GM21576 (cell line): ENCODE measurements around the gene LCN10.
"Not testable (repeated sequence)": the region's sequence is repeated elsewhere in the genome, so short reads cannot be mapped to it uniquely, and the experiment has no call there.

Experiments
- ATAC-seq: cut with Tn5 transposase; IDR thresholded peaks from one replicate; pipeline ENCODE4 v1.9.1; 2021; ENCODE audit warnings: mild to moderate bottlenecking, moderate library complexity; ENCODE audit not compliant: unreplicated experiment

LCN10 gene

DNA sequence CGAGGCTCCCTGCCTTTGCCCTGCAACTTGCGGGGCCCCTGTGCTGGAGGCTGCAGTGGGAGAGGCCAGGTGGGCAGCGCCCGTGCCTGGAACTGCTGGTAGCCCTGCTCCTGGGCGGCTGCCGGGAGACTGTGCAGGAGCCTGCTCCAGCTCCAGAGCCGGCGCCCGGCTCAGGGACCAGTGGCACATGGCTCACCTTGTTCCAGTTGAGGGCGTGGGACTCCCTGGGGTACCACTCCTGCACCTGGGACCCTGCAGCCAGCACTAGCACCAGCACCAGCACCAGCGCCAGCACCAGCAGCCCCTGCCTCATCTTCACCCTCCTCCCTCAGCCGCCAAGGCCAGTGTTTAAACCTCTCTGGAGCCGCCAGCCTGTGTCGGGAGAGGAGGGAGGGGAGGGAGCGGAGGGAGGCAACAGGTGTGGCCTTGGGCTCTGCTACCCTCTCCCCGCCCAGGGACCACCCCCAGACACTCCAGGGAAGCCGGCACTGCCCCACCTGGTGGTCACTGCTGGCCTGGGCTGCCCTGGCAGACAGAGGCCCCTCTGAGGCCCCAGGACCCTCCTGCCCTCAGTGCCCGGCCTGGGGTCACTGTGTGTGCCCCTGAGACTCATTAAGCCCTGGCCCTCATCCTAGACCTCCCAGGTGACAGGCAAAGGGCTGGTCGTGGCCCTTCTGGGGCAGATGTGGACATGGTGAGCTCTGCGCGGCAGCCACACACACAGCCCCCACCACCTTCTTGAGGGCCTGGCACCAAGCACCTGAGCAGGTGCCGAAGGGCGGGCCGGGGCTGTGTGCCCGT is at the start of gene LCN10:
TSS of gene LCN10 (minus strand) at position 350 of the 801 bp plus-strand sequence. CDS start at position 313, 37 bp downstream.
- ATAC-seq: no peak

DNA sequence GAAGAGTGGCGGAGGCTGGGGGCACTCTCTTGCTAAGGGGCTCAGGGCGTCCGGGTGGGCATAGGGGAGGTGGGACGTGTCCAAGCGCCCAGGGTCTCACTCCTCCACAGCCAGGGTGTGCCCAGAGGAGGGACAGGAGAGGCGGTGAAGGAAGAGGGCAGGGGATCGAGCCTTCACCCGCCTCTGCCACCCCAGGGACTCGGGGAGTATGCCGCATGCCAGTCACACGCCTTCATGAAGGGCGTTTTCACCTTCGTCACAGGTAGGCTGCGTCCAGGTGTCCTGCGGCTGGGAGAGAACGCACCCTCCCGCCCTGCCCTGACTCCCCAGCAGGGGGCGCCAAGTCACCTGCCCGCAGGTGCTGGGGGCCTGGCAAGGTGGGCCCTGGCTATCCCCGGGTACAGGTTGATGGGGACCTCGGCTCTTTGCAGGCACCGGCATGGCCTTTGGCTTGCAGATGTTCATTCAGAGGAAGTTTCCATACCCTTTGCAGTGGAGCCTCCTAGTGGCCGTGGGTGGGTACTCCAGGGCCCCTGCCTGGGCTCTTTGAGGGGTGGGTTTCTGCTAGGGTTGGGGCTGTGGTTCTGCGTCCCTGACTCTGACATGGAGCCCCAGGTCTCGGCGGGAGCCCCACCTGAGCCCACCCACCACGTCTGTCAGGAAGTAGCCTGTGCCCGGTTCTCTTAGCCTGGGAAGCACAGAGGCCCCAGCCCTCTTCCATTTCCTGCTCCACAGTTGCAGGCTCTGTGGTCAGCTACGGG is 49.0 kb upstream of the LCN10 start:
- peak; percentile 25 for ATAC-seq

DNA sequence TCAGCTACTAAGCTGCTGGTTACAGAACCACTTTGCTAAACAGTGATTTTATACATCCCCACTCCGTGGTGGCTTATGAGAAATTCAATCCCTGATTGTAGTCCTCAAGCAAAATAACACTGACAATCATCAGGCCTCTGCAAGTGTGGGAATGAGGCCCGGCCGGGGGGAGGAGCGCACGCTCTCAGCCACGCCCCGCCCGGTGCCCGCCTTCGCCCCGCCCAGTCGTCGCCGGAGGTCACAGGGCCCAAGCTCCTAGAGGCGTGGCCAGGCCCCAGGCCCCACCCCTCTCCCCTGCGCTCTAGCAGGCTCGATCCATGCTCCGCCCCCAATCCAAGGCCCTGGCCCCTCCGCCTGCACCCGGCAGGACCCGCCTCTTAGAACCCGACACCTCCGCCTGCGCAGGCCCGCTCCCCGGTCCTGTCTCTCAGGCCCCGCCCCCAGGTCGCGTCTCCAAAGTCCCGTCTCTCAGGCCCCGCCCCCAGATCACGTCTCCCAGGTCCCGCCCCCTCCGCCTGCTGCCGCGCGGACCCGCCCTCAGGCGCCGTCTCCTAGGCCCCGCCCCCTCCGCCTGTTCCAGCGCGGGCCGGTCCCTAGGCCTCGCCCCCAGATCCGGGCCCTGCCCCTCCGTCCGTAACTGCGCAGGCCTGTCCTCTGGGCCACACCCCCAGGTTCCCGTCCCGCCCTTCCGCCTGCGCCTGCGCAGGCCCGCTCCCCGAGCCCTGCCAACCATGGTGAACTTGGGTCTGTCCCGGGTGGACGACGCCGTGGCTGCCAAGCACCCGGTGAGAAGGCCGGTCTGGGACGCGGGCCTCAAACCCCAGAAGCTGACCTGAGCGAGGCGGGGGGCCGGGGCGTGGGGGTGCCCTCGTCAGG is 48.1 kb upstream of the LCN10 start, which contains the start of gene TMEM141:
TSS of gene TMEM141 (plus strand) at position 705 of the 876 bp plus-strand sequence. CDS start at position 732, 27 bp downstream.
- ATAC-seq: peak; percentile 79

DNA sequence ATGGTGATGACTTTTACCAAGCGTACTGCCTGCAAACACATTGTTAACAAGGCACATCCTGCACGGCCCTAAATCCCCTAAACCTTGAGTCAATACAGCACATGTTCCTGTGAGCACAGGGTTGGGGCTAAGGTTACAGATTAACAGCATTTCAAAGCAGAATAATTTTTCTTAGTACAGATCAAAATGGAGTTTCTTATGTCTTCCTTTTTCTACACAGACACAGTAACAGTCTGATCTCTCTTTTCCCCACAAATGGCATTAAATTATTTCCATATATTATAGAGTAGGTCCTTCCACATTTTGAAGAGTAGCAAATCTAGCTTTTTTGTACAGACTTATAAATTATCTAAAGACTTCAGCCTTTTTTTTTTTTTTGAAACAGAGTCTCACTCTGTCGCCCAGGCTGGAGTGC is 46.8 kb upstream of the LCN10 start:
- ATAC-seq: no peak

DNA sequence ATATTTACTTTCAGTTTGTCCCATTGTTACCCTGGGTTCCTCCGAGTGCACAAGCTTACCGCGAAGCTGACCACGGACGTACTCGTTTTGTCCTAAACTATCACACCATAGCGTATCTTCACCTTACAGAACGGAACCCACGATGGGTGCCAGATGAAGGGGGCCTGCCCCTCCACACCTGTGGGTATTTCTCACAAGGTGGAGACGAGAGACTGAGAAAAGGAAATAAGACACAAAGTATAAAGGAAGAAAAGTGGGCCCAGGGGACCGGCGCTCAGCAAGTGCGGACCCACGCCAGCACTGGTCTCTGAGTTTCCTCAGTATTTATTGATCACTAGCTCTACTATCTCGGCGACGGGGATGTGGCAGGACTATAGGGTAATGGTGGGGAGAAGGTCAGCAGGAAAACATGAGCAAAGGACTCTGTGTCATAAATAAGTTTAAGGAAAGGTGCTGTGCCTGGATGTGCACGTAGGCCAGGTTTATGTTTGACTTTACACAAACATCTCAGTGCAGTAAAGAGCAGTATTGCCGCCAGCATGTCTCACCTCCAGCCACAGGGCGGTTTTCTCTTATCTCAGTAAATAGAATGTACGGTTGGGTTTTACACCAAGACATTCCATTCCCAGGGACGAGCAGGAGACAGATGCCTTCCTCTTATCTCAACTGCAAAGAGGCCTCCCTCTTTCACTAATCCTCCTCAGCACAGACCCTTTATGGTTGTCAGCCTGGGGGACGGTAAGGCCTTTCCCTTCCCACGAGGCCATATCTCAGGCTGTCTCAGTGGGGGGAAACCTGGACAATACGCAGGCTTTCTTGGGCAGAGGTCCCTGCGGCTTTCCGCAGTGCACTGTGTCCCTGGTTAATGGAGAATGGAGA is 46.1 kb upstream of the LCN10 start:
- not testable (repeated sequence) for ATAC-seq

DNA sequence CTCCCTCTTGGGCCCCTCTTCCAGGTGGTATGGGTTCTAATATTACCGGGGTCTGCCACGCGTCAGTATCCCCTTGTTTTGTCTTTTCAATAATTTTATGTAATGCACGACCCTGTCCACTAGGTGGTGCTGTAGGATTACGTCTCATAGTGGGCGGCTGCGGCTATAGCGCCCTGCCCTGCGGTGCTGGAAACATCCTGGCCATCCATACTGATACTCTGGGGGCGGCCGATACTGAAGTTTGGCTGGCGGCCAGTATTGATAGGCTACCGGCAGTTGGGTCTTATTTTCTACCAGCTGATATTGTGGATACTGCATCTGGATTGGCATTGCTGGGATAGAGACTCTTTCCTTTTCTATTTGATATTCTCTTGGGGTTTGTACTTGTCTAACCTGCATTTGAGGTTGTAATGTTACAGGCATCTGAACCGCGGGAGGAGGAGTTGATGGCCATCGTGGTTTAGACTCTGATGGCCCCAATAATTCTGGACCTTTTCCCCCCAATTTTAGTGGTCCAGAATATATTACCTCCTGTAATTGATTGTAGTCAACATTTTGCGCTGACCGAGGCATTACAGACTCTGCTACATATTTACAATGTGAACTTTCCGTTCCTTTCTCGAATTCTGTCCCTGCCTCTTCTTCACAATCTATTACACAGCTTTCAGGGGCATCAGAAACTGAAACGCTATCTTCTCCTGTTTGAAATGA is 45.1 kb upstream of the LCN10 start:
- no peak for ATAC-seq

DNA sequence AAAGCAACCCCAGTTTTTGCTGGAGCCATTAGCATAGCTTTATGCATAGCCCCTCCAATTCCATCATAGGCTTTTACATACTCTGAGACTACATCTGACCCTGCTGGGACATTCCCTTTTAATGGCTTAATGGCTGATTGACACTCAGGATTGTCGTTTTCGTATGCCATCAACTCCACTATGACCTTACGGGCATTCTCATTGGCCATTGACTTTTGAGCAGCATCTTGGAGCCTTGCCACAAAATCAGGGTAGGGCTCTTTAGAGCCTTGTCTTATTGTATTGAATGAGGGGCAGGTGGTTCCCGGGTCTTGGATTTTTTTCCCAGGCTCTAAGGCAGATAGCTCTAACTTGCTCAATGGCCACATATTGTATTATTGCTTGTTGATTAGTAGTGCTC is 44.2 kb upstream of the LCN10 start:
- ATAC-seq: not testable (repeated sequence)

DNA sequence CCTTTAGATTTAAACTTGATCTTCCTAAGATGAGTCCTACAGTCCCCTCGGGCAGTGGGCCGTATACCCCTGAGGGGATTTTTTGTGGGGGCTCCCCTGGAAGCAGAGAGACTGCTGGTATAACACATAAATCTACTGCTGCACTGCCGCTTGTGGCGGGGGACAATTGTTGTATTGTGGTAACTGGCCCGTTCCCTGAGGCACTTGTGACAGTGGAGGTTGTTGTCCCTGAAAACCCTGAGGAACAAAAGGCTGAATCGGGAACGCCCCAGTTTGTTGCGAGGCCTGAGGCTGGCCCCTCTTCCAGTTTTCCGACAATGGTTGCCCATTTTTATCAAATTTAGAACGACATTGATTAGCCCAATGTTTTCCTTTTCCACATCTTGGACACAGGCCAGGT is 43.7 kb upstream of the LCN10 start:
- ATAC-seq: no peak

DNA sequence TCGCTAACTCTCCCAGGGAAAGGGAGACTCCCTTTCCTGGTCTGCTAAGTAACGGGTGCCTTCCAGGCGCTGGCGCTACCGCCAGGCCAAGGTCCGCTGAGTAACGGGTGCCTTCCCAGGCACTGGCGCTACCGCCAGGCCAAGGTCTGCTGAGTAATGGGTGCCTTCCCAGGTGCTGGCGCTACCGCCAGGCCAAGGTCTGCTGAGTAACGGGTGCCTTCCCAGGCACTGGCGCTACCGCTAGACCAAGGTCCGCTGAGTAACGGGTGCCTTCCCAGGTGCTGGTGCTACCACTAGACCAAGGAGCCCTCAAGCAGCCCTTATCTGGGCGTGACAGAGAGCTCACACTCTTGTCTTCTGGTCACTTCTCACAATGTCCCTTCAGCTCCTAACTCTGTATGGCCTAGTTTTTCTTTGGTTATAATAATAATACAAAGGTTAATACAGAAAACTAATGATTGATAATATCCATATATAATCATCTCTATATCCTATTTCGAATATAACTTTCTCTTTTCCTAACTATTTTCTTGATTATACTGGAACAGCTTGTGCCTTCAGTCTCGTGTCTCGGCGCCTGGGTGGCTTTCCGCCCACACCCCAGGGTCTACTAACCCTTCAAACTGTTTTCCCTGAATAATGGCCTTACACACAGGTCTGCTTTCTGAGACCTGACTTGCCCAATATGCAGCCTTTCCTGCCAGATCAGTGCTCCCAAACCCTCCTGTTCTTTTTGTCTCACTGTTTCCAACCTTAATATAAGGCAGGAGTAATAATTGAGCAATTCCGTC is 43.0 kb upstream of the LCN10 start:
- ATAC-seq: not testable (repeated sequence)

DNA sequence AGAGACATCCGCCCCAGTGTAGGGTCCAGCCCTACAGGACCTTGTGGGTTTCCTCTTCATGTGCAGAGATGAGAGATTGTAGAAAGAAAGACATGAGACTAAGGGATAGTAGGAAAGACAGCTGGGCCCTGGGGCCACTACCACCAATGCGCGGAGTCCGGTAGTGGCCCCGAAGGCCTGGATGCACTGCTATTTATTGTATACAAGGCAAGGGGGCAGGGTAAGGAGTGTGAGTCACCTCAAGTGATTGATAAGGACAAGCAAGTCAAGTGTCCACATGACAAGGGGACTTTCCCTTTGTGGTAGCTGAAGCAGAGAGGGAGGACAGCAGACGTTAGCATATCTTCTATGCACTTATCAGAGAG is 42.2 kb upstream of the LCN10 start:
- no peak for ATAC-seq

DNA sequence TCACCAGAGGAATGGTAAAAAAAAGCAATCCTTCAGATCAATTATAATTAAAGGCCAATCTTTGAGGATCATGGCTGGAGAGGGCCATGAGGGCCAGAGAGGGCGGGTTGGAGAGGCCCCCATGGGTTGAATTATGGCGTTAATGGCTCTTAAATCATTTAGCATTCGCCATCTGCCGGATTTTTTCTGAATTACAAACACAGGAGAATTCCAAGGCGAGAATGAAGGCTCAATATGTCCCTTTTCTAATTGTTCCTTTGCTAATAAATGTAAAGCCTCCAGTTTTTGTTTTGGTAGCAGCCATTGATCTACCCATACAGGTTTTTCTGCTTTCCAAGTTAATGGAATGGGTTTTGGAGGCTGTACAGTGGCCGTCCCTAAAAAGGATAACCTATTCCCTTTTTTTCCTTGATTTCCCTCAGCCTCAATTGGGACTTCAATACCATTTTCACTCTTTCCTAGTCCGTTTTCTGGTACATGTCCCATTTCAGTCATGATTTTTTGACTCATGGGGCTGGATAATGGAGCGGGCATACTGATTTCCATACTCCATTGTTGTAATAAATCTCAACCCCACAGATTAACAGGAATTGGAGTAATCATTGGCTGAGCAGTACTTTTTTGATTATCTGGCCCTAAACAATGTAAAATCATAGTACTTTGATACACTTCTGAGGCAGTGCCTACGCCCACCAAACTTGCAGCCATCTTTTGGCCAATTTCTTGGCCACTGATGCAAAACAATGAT is 41.7 kb upstream of the LCN10 start:
- ATAC-seq: no peak

DNA sequence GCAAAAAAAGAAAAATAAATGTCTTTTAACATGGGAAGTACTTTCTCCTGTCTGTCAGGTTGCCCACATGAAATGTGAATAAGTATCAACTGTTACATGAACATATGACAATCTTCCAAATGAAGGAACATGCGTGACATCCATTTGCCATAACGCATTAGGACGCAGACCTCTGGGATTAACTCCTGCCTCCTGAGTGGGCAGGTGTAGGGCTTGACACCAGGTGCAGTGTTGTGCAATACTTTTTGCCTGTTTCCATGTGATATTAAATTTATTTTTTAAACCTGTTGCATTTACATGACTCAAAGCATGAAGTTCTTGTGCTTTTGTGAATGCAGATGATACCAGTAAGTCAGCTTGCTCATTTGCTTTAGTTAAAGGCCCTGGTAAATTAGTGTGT is 39.7 kb upstream of the LCN10 start:
- no peak for ATAC-seq

DNA sequence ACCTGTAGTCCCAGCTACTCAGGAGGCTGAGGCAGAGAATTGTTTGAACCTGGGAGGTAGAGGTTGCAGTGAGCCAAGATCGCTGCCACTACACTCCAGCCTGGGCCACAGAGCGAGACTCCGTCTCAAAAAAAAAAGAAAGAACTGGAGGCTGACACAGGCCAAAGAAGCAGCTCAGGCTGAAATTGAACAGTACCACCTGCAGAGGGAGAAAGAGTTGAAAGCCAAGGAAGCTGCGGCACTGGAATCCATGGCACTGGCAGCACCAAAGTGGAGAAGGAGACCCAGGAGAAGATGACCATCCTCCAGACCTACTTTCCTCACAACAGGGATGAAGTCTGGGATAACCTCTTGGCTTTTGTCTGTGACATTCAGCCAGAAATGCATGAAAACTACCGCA is 37.1 kb upstream of the LCN10 start:
- ATAC-seq: no peak

DNA sequence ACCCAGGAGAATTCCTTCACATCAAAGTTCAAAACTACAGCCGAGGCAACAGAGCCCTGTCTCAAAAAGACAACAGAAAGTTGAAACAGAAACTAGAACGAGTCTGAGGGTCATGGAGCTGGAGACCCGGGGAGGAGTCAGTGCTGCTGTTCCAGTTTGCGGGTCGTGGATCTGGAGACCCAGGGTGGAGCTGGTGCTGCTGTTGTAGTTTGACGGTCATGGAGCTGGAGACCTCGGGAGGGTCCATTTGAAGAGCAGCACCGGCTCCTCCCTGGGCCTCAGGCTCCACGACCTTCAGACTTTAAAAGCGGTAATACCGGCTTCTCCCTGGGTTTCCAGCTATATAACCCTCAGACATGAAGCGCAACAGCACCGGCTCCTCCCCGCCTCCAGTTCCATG is 34.6 kb upstream of the LCN10 start:
- no peak for ATAC-seq

DNA sequence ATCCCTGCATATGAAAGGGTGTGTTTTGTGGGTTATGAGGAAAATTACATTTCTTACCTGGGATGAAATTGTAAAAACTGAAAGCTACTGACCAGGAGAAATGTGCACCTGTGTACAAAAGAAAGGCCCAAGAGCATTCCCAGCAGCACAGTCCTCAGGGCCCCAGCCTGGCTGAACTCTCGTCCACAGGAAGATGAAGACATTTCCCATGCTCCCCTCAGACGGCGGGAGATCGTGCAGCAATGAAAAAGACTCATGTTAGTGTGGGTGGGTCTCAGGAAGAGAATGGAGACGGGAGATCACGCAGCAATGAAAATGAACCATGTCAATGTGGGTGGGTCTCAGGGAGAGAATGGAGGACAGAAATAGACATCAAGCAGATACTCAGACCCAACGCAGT is 34.2 kb upstream of the LCN10 start:
- ATAC-seq: no peak

DNA sequence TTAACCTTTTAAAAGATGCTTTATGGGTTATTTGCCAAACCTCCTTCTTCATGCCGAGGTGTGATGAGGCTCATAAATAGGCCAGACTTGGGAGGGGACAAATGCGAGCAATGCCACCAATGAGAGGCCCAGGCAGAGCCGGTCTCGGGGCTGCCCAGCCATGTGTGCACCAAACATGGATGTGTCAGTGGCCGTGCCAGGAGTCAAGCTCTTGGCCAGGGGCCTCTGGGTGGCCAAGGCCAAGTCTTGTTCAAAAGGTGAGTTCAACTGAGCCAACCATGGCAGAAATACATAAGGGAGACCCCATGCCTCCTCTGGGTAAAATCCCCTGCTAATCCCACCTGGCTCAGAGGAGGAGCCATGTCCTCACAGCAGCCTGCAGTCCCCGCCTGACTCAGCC is 32.5 kb upstream of the LCN10 start:
- no peak for ATAC-seq

DNA sequence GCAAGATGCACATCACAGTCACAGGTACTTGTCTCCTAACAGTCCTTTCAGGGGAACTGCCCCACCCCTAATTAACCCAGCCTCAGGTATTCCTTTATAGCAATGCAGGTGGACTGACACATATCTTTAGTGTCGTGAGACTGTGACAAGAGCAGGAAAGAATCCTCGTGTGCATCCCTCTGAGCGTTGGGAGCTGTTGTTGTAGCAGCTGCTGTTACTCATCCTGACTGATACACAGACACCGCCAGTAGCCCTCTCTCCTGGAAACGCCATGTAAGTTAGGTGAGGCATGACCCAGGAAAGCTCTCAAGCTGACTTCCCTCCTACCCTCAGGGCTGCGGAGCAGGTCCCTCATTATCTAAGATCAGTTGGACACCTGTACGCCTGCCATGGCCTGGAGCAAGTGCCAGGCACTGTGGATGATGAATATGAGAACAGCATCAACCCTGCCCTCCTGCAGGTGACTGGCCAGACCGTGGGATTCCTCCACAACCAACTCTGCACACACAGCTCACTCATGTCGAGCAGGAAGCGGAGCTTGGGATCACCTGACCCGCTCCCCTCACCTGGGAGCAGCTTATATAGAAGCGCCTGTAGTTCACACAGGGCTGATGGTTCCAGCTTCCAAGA is 31.8 kb upstream of the LCN10 start:
- ATAC-seq: no peak
